ENCODE measurements around the gene ZNF823.
A peak's percentile ranks its signal among the peaks of the same experiment; 100 is the strongest.

Gene ZNF823

DNA sequence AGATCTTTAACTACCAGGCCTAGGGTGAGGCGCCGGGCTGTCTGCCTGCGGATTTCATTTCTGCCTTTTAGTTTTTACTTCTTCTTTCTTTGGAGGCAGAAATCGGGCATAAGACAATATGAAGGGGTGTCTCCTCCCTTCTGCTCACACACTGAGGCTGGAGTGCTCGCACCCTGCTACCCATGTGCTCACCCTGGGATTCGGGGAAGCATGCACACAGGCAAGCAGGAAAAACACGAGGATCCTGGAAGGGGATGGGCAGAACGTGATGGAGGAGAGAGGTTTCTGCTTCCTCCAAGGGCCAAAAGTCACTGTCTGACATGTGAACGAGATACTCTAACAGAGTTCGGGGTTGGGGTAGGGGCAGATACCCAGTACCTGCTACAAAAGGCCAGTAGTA lies 28.4 kb downstream of the ZNF823 start:
- no peak for DNase-seq (ENCODE audit: low read depth in 2 of 2)
- TF ChIP-seq, protein P1, sequence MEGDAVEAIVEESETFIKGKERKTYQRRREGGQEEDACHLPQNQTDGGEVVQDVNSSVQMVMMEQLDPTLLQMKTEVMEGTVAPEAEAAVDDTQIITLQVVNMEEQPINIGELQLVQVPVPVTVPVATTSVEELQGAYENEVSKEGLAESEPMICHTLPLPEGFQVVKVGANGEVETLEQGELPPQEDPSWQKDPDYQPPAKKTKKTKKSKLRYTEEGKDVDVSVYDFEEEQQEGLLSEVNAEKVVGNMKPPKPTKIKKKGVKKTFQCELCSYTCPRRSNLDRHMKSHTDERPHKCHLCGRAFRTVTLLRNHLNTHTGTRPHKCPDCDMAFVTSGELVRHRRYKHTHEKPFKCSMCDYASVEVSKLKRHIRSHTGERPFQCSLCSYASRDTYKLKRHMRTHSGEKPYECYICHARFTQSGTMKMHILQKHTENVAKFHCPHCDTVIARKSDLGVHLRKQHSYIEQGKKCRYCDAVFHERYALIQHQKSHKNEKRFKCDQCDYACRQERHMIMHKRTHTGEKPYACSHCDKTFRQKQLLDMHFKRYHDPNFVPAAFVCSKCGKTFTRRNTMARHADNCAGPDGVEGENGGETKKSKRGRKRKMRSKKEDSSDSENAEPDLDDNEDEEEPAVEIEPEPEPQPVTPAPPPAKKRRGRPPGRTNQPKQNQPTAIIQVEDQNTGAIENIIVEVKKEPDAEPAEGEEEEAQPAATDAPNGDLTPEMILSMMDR (IDR thresholded peaks at IDR 0.05; ENCODE audit: low read depth, low read length), result no peak
- H3K4me3 ChIP-seq (replicated peaks in 1 of 2; ENCODE audit: low read depth in 2 of 2, low read length in 2 of 2), result no peak overlapping the region

DNA sequence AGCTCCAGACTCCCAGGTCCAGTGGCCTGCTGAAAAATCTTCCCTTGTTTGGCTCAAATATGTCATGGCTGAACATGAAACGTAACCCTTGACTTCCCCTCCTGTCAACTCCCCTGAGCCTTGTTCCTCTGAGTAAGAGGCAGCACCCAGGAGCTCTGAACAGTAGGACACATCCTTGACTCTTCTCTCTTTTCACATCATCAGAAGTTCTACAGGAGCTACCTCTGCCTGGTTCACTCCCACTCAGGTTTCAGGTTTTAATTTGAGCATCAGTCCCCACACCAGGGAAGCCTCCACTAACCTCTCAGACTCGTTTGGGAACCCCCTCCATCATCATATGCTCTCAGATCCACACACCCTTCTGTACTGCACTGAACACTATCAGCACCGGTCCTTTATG lies 30.3 kb downstream of the ZNF823 start:
- DNase-seq (ENCODE audit: low read depth in 2 of 2), result no peak
- no peak overlapping the region for H3K4me3 ChIP-seq (replicated peaks in 1 of 2; ENCODE audit: low read depth in 2 of 2, low read length in 2 of 2)
- TF ChIP-seq, protein P1 (IDR thresholded peaks at IDR 0.05; ENCODE audit: low read depth, low read length), result no peak

DNA sequence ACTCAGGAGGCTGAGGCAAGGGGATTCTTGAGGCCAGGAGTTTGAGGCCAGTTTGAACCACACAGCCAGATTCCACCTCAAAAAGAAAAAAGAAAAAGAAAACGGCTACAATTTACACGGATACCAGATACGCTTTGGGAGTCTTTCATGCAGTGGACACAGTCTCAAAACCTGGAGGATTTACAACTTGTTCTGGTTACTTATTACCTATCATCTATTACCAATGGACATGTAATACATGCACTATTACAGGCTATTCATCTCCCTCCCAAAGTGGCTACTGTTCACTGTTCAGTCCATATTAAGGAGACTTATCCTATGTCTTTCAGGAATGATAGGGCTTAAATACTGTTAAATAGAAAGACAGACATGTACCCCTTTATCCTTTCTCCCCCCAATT lies 33.3 kb downstream of the ZNF823 start:
- H3K4me3 ChIP-seq (replicated peaks in 1 of 2; ENCODE audit: low read depth in 2 of 2, low read length in 2 of 2), result no peak overlapping the region
- no peak for DNase-seq (ENCODE audit: low read depth in 2 of 2)
- TF ChIP-seq, protein P1 (IDR thresholded peaks at IDR 0.05; ENCODE audit: low read depth, low read length), result no peak

DNA sequence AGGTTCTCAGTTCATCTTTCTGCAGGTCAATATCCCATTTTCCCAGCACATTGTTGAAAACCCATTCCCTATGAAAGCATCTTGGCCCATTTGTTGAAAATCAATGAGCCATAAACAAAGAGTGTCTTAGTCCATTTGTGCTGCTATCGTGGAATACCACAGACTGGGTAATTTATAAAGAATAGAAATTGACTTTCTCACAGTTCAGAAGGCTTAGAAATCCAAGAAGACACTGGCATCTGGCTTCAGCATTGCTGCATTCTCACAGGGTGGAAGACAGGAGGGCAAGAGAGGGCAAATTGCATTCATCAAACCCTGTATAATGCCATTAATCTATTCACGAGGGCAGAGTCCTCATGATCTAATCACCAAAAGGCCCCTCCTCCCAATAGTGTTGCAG lies 34.1 kb downstream of the ZNF823 start:
- TF ChIP-seq, protein P1 (IDR thresholded peaks at IDR 0.05; ENCODE audit: low read depth, low read length), result no peak
- no peak for DNase-seq (ENCODE audit: low read depth in 2 of 2)
- no peak overlapping the region for H3K4me3 ChIP-seq (replicated peaks in 1 of 2; ENCODE audit: low read depth in 2 of 2, low read length in 2 of 2)

DNA sequence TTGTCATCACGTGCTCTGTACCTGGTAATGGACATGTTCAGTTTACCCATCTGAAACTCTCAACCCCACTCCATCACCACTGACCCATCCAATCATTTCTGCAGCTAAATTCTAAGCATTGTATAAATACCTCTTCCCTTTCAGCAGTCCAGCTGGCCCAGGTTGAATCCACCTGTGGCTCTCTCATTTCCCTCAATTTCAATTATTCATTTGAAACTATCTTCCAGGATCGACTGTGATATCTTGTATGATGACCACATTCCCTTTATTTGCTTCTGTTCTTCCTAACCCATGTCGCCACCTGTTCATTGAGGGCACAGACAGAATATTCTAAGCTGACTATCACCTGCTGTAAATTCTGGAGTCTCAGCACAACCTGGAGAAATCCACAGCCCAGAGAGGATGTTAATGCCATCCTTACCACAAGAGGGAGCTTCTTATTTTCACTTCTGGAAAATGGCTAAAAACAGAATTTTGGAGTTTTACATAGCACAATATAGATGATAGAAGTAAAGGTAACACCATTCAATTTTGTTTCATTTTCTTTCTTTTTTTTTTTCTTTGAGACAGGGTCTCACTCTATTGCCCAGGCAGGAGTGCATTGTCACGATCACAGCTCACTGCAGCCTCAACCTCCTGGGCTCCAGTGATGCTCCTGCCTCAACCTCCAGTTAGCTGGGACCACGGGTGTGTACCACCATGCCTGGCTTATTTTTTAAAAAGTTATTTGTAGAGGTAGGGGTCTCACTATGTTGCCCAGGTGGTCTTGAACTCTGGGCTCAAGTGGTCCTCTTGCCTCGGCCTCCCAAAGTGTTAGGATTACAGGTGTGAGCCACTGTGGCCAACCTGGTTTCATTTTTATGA lies 38.6 kb downstream of the ZNF823 start:
- TF ChIP-seq, protein P1 (IDR thresholded peaks at IDR 0.05; ENCODE audit: low read depth, low read length), result peak; percentile 69
- DNase-seq (ENCODE audit: low read depth in 2 of 2), result peak; percentile 57 to 62
- no peak overlapping the region for H3K4me3 ChIP-seq (replicated peaks in 1 of 2; ENCODE audit: low read depth in 2 of 2, low read length in 2 of 2)

DNA sequence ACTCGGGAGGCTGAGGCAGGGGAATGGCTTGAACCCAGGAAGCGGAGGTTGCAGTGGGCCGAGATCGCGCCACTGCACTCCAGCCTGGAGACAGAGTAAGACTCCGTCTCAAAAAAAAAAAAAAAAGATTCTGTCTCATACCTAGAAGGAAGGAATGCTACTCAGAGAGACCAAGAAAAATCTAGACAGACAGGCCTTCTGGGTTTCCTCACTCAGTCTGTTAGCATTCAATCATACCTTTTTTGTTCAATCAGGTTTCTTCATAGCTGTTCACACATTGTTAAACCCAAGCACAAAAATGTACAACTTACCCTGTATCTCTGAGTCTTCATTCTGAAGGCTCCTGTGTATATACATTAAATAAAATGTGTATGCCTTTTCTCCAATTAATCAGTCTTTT lies 40.5 kb downstream of the ZNF823 start:
- no peak for DNase-seq (ENCODE audit: low read depth in 2 of 2)
- H3K4me3 ChIP-seq (replicated peaks in 1 of 2; ENCODE audit: low read depth in 2 of 2, low read length in 2 of 2), result no peak overlapping the region
- TF ChIP-seq, protein P1 (IDR thresholded peaks at IDR 0.05; ENCODE audit: low read depth, low read length), result no peak

Data from cardiac fibroblast (primary cell).